IMR-90 (cell line): ENCODE data around the gene IFNA8. TPM values are rescaled to one million over a fixed set of nuclear protein-coding genes. Genes with fewer than 3 reads are reported as not detected.

Experiments used
- ATAC-seq: fragments of 200-7000 bp; cut with Tn5 transposase; 2 replicates; pipeline ENCODE4 v1.9.1; 2020; ENCODE audit warnings: low read depth, mild to moderate bottlenecking, moderate library complexity
- BruUV-seq: library from RNA; stranded (reverse); fragments of 400-500 nt; replicated peaks from 2 replicates; lab custom pipeline; 2021; lab: Mats Ljungman, UMichigan
- CTCF ChIA-PET: fragments of 300-600 bp; formaldehyde crosslinking; extraction: SDS; loops from one replicate; lab custom pipeline; 2021; ENCODE audit warnings: antibody characterized with exemption; lab: Yijun Ruan, JAX
- POLR2A ChIA-PET: fragments of 300-600 bp; sonication (Branson Sonifier 250); formaldehyde crosslinking; loops from one replicate; lab custom pipeline; 2022; ENCODE audit warnings: antibody characterized with exemption; ENCODE audit not compliant: unreplicated experiment; lab: Charles Lee
- DNase-seq: peaks from one replicate; pipeline ENCODE4 v3.0.0; 2013
- H2AFZ ChIP-seq: replicated peaks from 2 replicates; pipeline ENCODE3; 2013; ENCODE audit warnings: low read length, mild to moderate bottlenecking; ENCODE audit not compliant: poor library complexity
- H2AK5ac ChIP-seq: 2 replicates; pipeline ENCODE4 v1.6.1; 2013; ENCODE audit warnings: low read depth, low read length, inconsistent platforms
- H2AK9ac ChIP-seq: replicated peaks from 2 replicates; pipeline ENCODE3; 2013; ENCODE audit warnings: mild to moderate bottlenecking, low read depth, low read length, moderate library complexity; ENCODE audit not compliant: poor library complexity
- H2BK120ac ChIP-seq: 2 replicates; pipeline ENCODE4 v1.6.1; 2013; ENCODE audit warnings: low read depth, low read length, inconsistent platforms
- H2BK15ac ChIP-seq: 3 replicates; pipeline ENCODE4 v1.6.1; 2013; ENCODE audit warnings: low read depth, low read length, inconsistent platforms
- H2BK20ac ChIP-seq: 2 replicates; pipeline ENCODE4 v1.6.1; 2013; ENCODE audit warnings: low read depth, mild to moderate bottlenecking, inconsistent platforms, low read length, moderate library complexity
- H2BK5ac ChIP-seq: 2 replicates; pipeline ENCODE4 v1.6.1; 2013; ENCODE audit warnings: mild to moderate bottlenecking, low read depth, low read length, inconsistent platforms; ENCODE audit not compliant: poor library complexity, severe bottlenecking
- H3K14ac ChIP-seq: replicated peaks from 2 replicates; pipeline ENCODE4 v1.6.1; 2013; ENCODE audit warnings: low read depth, low read length, inconsistent platforms
- H3K18ac ChIP-seq: 2 replicates; pipeline ENCODE4 v1.6.1; 2013; ENCODE audit warnings: low read depth, low read length, control low read depth
- H3K23ac ChIP-seq: 2 replicates; pipeline ENCODE4 v1.6.1; 2013; ENCODE audit warnings: low read depth, low read length, inconsistent platforms
- H3K27ac ChIP-seq: 2 replicates; pipeline ENCODE4 v1.5.1; 2013; ENCODE audit warnings: mild to moderate bottlenecking, control low read depth, low read length; ENCODE audit not compliant: insufficient read depth
- H3K27me3 ChIP-seq: 2 replicates; pipeline ENCODE4 v1.6.1; 2013; ENCODE audit warnings: low read length; ENCODE audit not compliant: control insufficient read depth, insufficient read depth
- H3K36me3 ChIP-seq: 2 replicates; pipeline ENCODE4 v1.6.1; 2013; ENCODE audit warnings: low read length, mixed read lengths; ENCODE audit not compliant: control insufficient read depth, insufficient read depth
- H3K4ac ChIP-seq: 2 replicates; pipeline ENCODE4 v1.6.1; 2013; ENCODE audit warnings: low read depth, low read length, inconsistent platforms
- H3K4me1 ChIP-seq: 2 replicates; pipeline ENCODE4 v1.6.1; 2013; ENCODE audit warnings: low read length, mixed read lengths; ENCODE audit not compliant: control insufficient read depth, insufficient read depth
- H3K4me2 ChIP-seq: 2 replicates; pipeline ENCODE4 v1.6.1; 2013; ENCODE audit warnings: low read depth, mild to moderate bottlenecking, control low read depth, low read length, moderate library complexity
- H3K4me3 ChIP-seq: 2 replicates; pipeline ENCODE4 v1.5.1; 2013; ENCODE audit warnings: low read depth, mild to moderate bottlenecking, control low read depth, low read length, moderate library complexity; ENCODE audit not compliant: insufficient read depth
- H3K56ac ChIP-seq: 2 replicates; pipeline ENCODE4 v1.6.1; 2013; ENCODE audit warnings: low read length, inconsistent platforms; ENCODE audit not compliant: insufficient read depth; ENCODE audit errors: extremely low read depth
- H3K79me1 ChIP-seq, 2 experiments: 2 replicates each; pipeline ENCODE4 v1.6.1; 2013; ENCODE audit warnings: low read length in 2 of 2, inconsistent platforms in 1 of 2, low read depth in 1 of 2
- H3K9ac ChIP-seq: 2 replicates; pipeline ENCODE4 v1.6.1; 2013; ENCODE audit warnings: low read depth, low read length, control low read depth
- H3K9me1 ChIP-seq: 2 replicates; pipeline ENCODE4 v1.6.1; 2013; ENCODE audit warnings: low read length, inconsistent platforms; ENCODE audit not compliant: insufficient read depth
- H3K9me3 ChIP-seq: 2 replicates; pipeline ENCODE4 v1.6.1; 2013; ENCODE audit warnings: low read length; ENCODE audit not compliant: control insufficient read depth, insufficient read depth
- H4K20me1 ChIP-seq: 2 replicates; pipeline ENCODE4 v1.6.1; 2013; ENCODE audit warnings: low read length, inconsistent platforms; ENCODE audit not compliant: insufficient read depth
- H4K5ac ChIP-seq: 2 replicates; pipeline ENCODE4 v1.6.1; 2013; ENCODE audit warnings: mild to moderate bottlenecking, low read depth, low read length, control low read depth
- H4K8ac ChIP-seq, 2 experiments: 2 replicates each; pipeline ENCODE4 v1.6.1; 2013; ENCODE audit warnings: low read depth in 2 of 2, low read length in 2 of 2, control low read depth in 1 of 2, inconsistent platforms in 1 of 2
- H4K91ac ChIP-seq: 2 replicates; pipeline ENCODE4 v1.6.1; 2013; ENCODE audit warnings: low read depth, low read length, inconsistent platforms; ENCODE audit not compliant: insufficient read depth
- CHD1 ChIP-seq: IDR thresholded peaks from 2 replicates; pipeline ENCODE4 v1.6.1; 2012; ENCODE audit warnings: low read depth, low read length, improper control_type of control experiment
- FOS ChIP-seq: fragments of 150-350 bp; IDR thresholded peaks from 2 replicates; pipeline ENCODE4 v1.6.1; 2016; ENCODE audit warnings: low read depth, low read length
- MXI1 ChIP-seq: IDR thresholded peaks from 2 replicates; pipeline ENCODE4 v1.6.1; 2012; ENCODE audit warnings: low read depth, mild to moderate bottlenecking, low read length, moderate library complexity, borderline replicate concordance
- NFE2L2 ChIP-seq: fragments of 150-350 bp; IDR thresholded peaks from 2 replicates; pipeline ENCODE4 v1.6.1; 2016; ENCODE audit warnings: low read depth, mild to moderate bottlenecking, low read length
- SMC3 ChIP-seq: fragments of 150-350 bp; IDR thresholded peaks from 2 replicates; pipeline ENCODE4 v1.6.1; 2016; ENCODE audit warnings: low read depth, mild to moderate bottlenecking, antibody characterized with exemption, low read length, moderate library complexity
- WGBS, 2 experiments: methylation state at CpG; one replicate each; pipeline versions ENCODE4 v1.1.5 to v1.1.7; 2013; ENCODE audit warnings: missing lambda C conversion rate in 2 of 2; ENCODE audit not compliant: insufficient read length in 1 of 2; ENCODE audit errors: extremely low coverage in 2 of 2; 5-methylcytosine and 5-hydroxymethylcytosine counted together
- dilution Hi-C: fragments of 300-500 bp; cut with HindIII; formaldehyde crosslinking; loops from one replicate; pipeline ENCODE4 v1.14.3; 2018; ENCODE audit warnings: low sequenced_read_pairs; ENCODE audit not compliant: unreplicated experiment
- in situ Hi-C: fragments of 300-500 bp; cut with MboI; formaldehyde crosslinking; loops from 3 replicates; pipeline ENCODE4 v1.14.3; 2019; ENCODE audit warnings: low sequenced_read_pairs, inconsistent platforms, mixed read lengths
- intact Hi-C: fragments of 100-400 bp; cut with micrococcal nuclease; formaldehyde crosslinking; loops from 2 replicates; pipeline ENCODE4 v1.10.0; 2022
- polyA plus RNA-seq, 3 experiments: library from polyadenylated mRNA; depleted of rRNA; stranded (reverse); fragments of >200 nt; gene quantifications; 2 replicates each; pipeline ENCODE4 v1.2.3, GENCODE V29; 2012; ENCODE audit warnings: low replicate concordance in 1 of 3
- total RNA-seq: library from RNA; depleted of rRNA; stranded (reverse); fragments of >200 nt; gene quantifications from 2 replicates; pipeline ENCODE4 v1.2.3, GENCODE V29; 2012
- TF ChIP-seq, protein P1 (sequence below): fragments of 150-350 bp; IDR thresholded peaks from 2 replicates; pipeline ENCODE4 v1.6.1; 2016; ENCODE audit warnings: low read depth, mild to moderate bottlenecking, low read length, moderate library complexity, borderline replicate concordance

IFNA8 gene
- total and polyA plus RNA-seq, 2 of the 4 experiments (the other 2 are of a cell fraction): not detected

DNA sequence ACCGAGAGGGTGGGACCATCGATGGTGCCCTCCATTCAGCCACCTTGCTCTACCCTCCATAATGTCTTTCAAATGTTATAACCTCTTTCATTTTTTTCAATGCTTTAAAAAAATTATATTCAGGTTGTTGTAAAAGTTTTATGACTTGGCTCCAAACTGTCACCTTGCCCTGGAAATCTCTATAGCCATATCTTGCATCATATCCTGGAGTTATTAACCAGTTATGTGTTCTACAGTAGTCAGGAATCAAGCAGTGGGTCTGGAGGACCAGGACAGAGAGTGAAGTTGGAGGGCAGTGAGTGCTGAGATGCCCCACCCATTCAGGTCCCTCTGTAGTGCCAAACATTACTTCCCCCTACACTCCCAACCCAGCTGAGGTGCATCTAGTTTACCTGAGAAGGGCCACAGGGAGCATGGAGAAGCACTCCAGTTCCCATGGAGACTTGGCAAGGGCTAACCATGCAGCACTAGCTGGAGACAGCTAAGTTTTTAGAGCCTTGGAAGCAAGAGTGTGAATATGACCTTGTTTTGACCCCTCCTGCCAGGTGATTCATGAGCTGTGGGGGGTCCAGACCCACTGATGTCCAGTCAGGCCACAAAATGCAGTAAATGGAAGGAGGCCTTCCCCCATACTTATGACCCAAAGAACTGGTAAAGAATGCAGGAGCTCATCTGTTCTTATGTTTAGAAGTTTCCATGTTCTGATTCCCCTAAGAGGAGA is 5.5 kb downstream of the IFNA8 start:
- Histone ChIP-seq H3K27me3 (peaks cover 9% of the 10 kb centered on the region), H3K23ac (no peak overlapping the region), H2BK15ac (no peak overlapping the region), H3K4me2 (no peak overlapping the region), H3K27ac (no peak overlapping the region), H3K79me1 (no peaks in the 10 kb centered on the region), H3K36me3 (no peaks in the 10 kb centered on the region), H4K91ac (no peak overlapping the region), H2AK5ac (no peak overlapping the region), H2BK20ac (no peak overlapping the region), H3K18ac (no peak overlapping the region), H3K4ac (no peak overlapping the region), H2BK5ac (no peak overlapping the region), H3K9me3 (no peaks in the 10 kb centered on the region), H3K56ac (no peak overlapping the region), H4K20me1 (no peaks in the 10 kb centered on the region), H3K9ac (no peak overlapping the region), H2AFZ (no peak overlapping the region), H2AK9ac (no peak overlapping the region), H4K5ac (no peak overlapping the region), H3K4me3 (no peak overlapping the region), H3K4me1 (no peaks in the 10 kb centered on the region), H3K9me1 (no peaks in the 10 kb centered on the region), H2BK120ac (no peak overlapping the region), H3K14ac (no peak overlapping the region), H4K8ac (no peak overlapping the region)
- CTCF ChIA-PET: interaction anchor here (0.7 kb wide), 1 partner anchor 304 kb away, joined by 3 read pairs; no protein-coding TSS in a partner anchor
- intact Hi-C loops (no loop called here), dilution Hi-C loops (no loop called here), in situ Hi-C loops (no loop called here)
- TF ChIP-seq SMC3 (no peak), MXI1 (no peak), CHD1 (no peak), NFE2L2 (no peak), FOS (no peak)
- TF ChIP-seq, protein P1, sequence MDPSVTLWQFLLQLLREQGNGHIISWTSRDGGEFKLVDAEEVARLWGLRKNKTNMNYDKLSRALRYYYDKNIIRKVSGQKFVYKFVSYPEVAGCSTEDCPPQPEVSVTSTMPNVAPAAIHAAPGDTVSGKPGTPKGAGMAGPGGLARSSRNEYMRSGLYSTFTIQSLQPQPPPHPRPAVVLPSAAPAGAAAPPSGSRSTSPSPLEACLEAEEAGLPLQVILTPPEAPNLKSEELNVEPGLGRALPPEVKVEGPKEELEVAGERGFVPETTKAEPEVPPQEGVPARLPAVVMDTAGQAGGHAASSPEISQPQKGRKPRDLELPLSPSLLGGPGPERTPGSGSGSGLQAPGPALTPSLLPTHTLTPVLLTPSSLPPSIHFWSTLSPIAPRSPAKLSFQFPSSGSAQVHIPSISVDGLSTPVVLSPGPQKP: no peak
- POLR2A ChIA-PET: no interaction called here
- ATAC-seq (no peak), DNase-seq (no peak)
- no CpG with 5 or more reads among the region's 2 CpGs for WGBS, 2 experiments
- BruUV-seq: no TSS peak
